GM18520 (cell line): Measurements from ENCODE around the gene OXT.
"Not testable (repeated sequence)": the region's sequence is repeated elsewhere in the genome, so short reads cannot be mapped to it uniquely, and the experiment has no call there.

ENCODE experiments used
- ATAC-seq: cut with Tn5 transposase; IDR thresholded peaks from one replicate; pipeline ENCODE4 v1.9.1; 2021; ENCODE audit not compliant: unreplicated experiment

OXT gene

DNA sequence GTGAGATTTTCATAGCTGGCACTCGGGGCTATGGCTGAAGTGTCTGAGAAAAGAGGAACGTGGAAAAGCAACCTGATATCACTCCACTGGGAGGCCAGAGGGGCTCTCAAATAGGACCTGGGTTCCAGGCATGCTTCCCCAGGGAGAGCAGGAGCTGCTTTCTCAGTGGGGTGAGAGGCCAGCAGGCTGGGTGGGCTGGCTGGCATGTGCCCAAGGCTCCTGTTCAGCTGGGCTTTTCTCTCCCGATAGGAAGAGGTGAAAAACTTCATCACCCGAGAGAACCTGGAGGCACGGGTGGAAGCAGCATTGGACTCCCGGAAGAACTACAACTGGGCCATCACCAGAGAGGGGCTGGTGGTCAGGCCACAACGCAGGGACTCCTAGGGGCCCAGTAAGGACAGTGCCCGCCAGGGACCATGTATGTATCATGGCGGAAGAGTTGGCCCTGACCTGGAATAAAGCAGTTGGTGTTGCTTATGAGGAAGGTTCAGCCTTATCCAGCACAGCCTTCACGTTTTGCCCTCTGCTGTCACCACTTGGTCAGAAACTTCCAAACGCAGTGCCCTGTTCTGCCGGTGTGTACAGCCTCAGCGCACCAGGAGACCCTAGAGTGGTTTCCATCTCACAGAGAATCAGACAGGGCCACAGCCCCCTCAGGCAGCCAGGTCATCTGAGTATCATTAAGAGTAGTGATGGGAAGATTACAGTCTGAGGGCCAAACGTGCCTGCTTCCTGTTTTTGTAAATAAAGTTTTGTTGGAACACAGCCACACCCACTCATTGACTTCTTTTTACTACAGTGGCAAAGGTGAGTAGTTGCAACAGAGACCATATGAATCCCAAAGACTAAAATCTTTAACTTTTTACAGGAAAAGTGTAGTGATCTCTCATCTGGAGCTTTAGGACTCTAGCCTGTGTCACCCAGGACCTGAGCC, 23.7 kb upstream of the OXT start:
- no peak for ATAC-seq

DNA sequence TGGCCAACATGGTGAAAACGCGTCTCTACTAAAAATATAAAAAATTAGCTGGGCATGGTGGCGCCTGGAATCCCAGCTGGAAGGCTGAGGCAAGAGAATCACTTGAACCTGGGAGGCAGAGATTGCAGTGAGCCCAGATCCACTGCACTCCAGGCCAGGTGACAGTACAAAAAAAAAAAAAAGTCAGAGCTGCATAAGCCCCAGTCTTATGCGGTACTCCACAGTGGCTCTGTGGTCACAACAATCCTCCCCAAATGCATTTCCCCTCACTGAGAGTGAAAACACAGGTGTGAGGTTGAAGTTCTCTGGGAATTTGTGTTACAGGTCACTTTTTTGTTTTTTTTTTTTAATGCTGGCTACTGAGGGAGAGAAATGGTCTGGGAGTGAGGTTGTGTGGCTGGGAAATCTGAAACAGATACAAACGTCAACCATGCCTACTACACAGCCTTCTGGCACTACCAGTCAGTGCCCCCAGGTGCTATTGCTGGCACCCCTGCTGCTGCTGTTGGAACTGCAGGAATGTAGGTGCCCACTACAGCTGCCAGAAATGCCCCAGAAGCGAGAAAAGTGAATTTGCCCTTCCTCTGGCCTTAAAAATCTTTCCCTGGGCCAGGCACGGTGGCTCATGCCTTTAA, 19.9 kb upstream of the OXT start:
- no peak for ATAC-seq

DNA sequence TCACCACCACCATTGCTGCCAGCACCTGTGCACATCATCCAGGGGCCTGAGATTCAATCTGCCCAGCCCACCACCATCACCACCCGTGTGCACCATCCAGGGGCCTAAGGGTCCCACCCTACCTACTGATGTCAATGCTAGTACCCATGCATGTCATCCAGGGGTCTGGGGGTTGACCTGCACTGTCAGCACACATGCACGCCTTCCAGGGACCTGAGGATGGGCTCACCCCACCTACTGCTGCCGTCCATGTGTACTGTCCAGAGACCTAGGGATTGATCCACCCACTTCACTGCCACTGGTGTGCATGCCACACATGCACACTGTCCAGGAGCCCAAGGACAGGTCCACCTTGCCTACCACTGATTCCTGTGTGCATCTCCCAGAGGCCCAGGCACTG, 11.9 kb upstream of the OXT start:
- no peak for ATAC-seq

DNA sequence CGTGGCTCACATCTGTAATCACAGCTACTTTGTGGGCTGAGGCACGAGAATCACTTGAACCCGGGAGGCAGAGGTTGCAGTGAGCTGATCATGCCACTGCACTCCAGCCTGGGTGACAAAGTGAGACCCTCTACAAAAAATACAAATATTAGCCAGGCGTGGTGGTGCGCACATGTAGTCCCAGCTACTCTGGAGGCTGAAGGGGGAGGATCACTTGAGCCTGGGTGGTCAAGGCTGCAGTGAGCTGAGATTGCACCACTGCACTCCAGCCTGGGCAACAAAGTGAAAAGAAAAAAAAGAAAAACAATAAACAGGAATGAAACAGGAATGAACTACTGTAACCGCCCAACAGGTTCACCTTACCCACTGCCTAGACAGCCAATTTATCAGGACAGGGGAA, 7.3 kb upstream of the OXT start:
- ATAC-seq = not testable (repeated sequence)

DNA sequence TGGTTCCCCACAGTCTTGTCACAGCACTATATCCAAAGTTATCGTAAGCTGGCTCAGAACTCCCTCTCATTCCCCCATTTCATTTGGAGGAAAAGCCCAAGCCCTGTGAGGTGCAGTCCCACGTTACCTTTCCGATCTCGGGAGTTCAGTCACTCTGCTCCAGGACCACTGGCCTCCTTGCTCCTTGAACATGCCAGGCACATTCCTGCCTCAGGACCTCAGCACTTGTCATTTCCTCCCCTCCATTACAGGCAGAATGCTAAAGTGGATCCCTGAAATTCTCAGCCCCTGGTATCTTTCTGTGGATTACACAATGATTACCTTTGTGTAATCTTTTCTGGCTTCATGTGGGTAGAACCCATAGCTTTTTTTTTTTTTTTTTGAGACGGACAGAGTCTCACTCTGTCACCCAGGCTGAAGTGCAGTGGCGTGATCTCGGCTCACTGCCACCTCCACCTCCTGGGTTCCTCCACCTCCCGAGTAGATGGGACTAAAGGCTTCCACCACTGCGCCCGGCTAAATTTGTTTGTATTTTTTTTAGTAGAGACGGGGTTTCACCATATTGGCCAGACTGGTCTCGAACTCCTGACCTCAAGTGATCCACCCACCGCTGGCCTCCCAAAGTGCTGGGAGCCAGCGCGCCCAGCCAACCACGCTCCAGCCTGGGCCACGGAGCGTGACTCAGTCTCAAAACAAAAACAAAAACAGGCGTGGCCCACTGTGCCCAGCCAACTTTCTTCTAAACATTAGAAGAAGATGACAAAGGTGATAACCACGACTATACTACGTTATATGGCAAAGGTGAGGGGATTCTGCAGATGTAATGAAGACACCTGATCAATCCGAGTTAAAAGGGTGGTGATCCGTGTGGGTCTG, 4.0 kb upstream of the OXT start:
- ATAC-seq = no peak

DNA sequence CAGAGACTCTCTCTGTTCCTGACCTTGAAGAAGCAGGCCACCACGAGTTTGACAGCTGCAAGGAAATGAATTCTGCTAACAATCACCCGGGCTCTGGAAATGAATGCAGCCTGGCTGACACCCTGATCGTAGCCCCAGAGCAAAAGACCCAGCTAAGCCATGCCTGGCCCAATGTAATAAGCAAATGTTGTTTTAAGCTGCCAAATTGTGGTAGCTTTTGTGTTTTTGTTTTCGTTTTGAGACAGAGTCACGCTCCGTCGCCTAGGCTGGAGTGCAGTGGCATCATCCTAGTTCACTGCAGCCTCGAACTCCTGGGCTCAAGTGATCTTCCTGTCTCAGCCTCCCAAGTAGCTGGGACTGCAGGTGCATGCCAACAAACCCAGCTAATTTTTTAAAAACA, 3.3 kb upstream of the OXT start:
- ATAC-seq = no peak

DNA sequence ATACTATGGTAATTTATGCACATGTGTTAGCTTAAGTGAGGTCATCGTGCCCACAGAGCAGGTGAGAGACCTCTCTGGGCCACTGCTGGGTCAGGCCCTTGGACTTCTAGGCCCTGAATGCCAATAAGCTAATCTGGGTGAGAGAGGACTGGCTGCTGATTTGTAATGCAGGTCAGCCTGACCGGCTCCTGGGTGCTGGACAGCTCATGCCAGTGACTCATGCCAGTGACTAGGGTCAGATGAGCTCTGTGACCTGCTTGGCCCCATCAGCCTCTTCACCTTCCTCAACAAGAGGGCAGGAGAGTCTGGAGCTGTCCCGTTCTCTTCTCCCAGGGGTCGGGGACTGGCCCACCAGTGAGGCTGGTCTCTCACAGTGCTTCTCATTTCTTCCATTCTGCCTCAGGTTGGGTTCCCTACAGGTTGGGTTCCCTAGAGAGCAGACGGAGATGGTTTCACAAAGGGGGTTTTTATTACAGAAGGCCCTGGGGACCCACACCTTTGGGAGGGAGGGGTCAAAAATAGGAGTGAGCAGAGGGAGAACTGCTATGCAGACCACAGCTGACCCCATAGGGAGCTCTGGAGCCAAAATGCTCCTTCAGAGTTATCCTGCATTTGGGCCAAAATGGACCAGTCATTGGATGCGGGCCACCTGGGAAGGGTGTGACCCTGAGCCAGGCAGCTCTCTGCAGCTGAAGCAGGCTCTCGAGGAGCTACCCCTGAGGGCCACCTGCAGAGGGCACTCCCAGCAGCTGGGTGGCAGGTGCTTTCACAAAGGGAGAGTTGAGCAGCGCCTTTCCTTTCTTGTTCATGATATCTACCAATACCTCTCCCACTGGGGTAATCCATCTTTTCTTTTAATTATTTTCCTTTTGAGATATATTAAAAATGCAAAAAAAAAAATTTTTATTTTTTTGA, 2.2 kb upstream of the OXT start:
- ATAC-seq = no peak

DNA sequence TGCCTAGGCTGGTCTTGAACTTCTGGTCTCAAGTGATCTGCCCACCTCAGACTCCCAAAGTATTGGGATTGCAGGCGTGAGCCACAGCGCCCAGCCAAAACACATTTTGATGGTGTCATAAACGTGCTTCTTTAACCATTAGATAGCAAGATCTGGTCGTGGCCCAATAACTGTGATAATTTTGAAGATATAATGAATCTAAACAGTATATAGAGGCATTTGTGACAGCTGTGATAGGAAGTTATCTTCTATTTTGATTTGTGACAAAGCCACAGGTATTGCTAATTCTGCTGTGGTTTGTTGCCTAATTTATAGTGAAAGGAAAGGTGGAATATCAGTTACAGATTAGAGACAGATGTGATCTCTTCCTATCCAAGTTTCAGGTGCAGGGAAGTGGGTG, 695 bp upstream of the OXT start:
- no peak for ATAC-seq

DNA sequence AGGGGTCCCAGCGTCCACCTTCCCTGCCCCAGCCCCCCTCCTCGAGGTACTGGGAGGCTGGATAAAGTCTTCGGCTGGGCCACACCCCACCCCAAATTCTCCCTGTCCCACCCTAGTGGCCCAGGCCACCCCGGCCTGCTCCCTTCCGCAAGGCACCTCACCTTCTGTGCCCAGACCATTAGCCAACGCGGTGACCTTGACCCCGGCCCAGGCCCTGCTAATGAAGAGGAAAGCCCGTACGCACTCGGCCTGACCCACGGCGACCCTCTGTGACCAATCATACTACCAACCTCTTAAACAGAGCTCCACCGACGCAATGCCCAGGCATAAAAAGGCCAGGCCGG, 182 bp upstream of the OXT start:
- ATAC-seq = no peak

DNA sequence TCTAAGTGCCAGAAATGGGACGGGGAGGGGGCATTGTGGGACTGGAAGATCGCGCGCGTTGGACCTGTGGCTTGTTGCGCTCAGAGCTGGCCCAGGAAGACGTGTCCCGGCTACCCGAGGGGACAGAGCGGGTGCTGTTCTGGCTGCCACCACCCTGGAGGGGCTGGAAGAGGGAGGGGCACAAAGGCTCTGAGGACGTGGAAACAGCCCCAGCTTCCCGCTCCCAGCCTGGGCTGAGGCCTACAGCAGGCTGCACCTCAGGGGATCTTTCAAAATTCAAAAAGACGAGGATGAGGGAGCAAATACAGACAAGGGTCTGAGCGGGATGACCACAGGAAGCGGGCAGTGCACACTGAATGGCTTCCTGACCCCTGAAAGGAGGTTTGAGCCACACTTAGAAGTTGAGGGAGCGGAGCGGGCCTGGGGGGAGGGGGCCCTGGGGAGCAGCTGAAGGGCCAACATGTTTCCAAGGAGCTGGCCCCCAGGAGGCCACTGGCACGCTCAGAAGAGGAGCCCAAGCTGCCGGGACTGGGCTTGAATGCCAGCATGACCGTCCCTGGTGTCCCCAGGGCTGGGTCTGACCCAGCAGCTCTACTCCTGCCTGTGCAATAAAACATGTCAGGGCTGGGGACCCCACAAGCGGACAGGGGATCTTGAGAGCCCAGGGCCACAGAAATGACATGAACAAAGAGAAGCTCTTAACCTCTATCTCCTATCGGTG, 1.3 kb downstream of the OXT start:
- no peak for ATAC-seq

DNA sequence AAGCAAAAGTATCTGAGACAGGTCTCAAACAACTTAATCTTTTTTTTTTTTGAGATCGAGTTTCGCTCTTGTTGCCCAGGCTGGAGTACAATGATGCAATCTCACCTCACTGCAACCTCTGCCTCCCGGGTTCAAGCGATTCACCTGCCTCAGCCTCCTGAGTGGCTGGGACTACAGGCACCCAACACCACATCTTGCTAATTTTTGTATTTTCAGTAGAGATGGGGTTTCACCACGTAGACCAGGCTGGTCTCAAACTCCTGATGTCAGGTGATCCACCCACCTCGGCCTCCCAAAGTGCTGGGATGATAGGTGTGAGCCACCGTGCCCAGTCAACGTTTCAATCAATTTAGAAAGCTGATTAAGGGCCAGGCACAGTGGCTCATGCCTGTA, 1.8 kb downstream of the OXT start:
- ATAC-seq = not testable (repeated sequence)

DNA sequence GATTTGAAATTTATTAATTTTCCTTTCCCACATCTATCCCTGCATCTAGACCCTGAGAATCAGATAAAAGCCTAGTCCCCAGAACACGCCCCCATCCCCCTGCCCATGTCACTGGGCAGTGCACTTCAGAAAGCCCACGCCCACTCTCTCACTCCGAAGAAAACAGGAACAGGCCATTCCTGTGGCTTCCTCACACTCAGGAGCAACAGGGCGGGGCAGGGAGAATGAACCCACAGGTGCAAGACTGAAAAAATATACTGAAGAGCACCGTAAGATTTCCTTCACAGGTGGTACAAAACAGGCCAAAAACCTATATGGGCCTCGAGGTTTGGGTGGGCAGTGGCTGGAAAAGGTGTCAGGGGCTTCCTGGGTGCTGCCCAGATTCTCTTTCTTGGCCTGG, 3.4 kb downstream of the OXT start:
- ATAC-seq = no peak

DNA sequence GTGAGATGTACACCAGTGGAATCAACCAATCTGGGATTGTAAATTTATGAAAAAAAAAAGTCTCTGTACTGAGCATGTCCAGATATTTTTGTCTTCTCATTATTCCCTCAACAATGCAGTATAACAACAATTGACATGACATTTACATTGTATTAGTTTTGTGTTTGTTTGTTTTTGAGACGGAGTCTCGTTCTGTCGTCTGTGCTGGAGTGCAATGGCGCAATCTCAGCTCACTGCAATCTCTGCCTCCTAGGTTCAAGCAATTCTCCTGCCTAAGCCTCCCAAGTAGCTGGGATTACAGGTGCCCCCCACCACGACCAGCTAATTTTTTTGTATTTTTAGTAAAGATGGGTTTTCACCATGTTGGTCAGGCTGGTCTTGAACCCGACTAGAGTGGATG, 3.9 kb downstream of the OXT start:
- not testable (repeated sequence) for ATAC-seq

DNA sequence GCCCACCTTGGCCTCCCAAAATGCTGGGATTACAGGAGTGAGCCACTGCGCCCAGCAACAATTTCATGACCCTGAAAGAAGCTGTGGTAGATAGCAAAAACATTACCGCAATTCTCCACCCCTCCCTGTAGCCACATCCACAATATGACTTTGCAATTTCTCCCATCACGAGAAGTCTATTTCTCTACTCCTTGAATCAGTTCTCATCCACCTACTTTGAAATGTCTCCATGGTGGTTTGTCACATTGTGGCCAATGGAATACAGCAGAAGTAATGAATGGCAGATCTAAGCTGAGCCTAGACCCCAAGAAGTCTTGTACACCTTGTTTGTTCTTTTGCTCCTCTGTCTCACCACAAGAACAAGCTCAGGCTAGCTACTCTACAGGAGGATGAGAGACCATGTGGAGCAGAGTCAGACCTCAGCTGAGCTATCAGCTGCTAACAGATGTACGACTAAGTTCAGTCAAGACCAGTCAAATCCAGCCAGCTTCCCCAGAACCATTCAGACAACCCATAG, 6.3 kb downstream of the OXT start:
- no peak for ATAC-seq

DNA sequence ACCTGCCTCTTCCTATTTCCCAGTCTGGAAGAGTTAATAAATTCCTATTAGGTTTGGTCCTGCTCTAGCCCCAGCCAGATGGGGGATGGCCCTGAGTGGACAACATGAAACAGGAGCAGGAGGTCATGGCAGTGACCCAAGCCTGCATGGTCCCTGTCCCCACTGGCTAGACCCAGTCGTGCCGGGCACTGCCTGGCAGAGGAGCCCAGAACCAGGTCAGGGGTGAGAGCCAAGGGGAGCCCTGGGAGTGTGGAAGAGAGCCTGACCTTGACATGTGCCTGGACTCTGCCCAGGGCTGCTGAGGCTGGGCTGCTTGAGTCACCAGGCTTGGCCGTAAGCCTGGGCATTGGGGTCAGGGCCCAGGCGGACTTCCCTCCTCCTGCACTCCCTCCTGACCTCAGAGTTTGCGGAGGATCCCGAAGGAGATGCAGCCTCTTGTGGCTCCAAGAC, 9.5 kb downstream of the OXT start:
- no peak for ATAC-seq

DNA sequence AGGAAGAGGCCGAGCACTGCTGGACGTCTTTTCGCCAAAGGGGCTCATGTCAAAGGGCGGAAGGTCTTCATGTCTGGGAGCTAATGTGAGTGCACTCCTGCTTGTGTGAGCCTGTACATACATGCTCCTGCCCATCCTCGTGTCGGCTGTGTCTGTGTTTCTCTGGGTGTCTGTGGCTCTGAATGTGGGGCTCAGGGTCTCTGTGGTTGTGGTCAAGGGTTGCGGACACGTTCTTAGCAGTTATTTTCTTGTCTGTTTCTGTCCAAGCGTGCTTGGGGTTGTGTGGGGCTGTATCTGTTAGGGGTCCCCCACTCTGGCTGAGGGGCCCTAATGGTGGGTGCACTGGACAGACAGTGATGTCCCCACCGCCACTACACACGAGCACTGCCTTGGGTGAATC, 10.2 kb downstream of the OXT start:
- ATAC-seq = no peak

DNA sequence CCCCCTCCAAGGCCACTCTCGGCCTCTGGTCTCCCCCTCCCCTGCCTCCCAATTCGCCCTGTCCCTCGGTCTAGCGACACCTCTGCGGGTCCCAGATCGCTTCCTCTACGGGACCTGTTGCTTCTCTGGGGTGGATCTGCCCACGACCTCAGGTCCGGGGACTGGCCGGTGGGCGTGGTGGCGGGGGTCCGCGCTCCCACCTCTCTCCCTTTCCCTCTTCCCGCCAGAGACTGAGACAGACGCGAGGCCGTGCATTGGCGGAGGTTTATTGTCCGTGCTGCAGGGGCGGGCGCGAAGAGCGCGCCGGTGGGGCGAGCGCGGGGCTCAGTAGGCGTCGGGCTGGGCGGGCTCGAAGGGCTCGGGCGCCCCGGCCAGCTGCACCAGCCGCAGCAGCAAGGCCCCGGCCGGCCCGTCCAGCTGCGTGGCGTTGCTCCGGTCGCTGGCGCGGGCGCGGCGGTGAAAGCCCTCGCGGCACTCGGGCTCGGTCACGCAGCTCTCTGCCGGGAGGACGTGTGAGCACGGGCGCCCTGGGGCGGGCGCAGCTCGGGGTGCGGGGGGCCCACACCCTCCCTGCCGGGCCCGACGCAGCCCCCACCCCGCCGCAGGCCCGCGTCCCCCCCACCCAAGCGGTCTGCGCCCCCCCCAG, 11.0 kb downstream of the OXT start:
- no peak for ATAC-seq

DNA sequence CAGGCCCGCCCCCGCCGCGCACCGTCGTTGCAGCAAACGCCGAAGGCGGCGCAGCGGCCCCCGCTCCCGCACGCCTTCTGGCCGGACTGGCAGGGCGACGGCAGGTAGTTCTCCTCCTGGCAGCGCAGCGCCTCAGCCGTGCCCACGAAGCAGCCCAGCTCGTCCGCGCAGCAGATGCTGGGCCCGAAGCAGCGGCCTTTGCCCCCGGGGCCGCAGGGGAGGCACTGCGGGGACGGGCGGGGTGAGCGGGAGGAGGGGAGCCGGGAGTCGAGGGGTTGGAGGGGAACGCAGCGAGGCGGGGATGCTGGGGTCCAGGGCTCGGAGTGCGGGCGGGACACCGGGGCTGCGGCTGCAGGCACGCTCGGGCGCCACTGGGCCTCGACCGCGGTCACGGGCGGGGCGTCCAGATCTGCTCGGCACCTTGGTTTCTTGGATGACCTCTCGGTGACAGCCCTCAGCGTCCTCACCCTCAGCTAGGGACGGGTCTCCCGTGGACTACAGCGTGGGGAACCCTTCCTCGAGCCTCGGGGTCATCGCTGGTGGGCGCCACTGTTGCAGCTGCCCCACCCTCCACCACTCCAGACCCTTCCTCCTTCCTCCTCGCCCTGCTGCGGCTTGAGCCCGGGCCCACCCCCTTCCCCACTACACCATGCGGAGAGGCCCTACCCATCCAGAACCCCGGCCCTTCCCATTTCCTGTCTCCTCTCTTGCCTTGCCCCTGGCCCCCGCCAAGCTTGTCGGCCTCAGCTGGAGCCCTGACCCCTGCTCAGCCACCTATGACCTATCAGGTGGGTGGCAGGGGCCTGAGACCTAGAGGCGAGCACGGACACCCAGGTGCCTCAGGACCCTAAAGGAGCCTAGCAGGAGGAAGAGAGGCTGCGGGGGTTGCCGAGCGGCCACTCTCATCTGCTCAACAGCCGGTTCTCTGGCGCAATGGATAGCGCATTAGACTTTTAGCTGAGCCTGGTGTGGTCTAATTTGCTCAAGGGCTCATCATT, 11.8 kb downstream of the OXT start:
- ATAC-seq = no peak
